Kidney (tissue), 14 donors: ENCODE measurements around the gene TACC2. TPM values are rescaled to one million over a fixed set of nuclear protein-coding genes. Genes with fewer than 3 reads are reported as not detected.

ENCODE experiments used
- DNase-seq, 5 donors: peaks; one replicate each; pipeline ENCODE4 v3.0.0-alpha.2; 2013 to 2020
- FAIRE-seq: peaks from 2 replicates; lab custom pipeline; 2012; peaks lifted over from hg19 to GRCh38; lab: Jason Lieb, UNC
- H3K27ac ChIP-seq, 2 donors: one replicate each; pipeline ENCODE4 v1.7.0; 2013; ENCODE audit warnings: low read depth in 2 of 2, low read length in 2 of 2, inconsistent platforms in 1 of 2
- H3K27me3 ChIP-seq: one replicate; pipeline ENCODE4 v1.7.1; 2013; ENCODE audit warnings: low read length, inconsistent platforms; ENCODE audit not compliant: control insufficient read depth, insufficient read depth
- H3K36me3 ChIP-seq, 3 donors: one replicate each; pipeline versions ENCODE4 v1.7.0 to v1.7.1; 2013; ENCODE audit warnings: low read length in 3 of 3, control low read depth in 1 of 3, inconsistent platforms in 1 of 3; ENCODE audit not compliant: insufficient read depth in 3 of 3, control insufficient read depth in 2 of 3
- H3K4me1 ChIP-seq, 3 donors: one replicate each; pipeline versions ENCODE4 v1.7.0 to v1.7.1; 2013; ENCODE audit warnings: low read length in 3 of 3, inconsistent platforms in 1 of 3, low read depth in 1 of 3; ENCODE audit not compliant: control insufficient read depth in 2 of 3, insufficient read depth in 2 of 3
- H3K4me3 ChIP-seq, 3 donors: one replicate each; pipeline versions ENCODE4 v1.7.0 to v1.8.1; 2013; ENCODE audit warnings: low read length in 3 of 3, control low read depth in 1 of 3, inconsistent platforms in 1 of 3
- H3K9ac ChIP-seq, 3 donors: one replicate each; pipeline versions ENCODE4 v1.7.0 to v1.7.1; 2013; ENCODE audit warnings: low read length in 3 of 3, control low read depth in 1 of 3, inconsistent platforms in 1 of 3
- H3K9me3 ChIP-seq, 3 donors: one replicate each; pipeline versions ENCODE4 v1.7.0 to v1.7.1; 2013; ENCODE audit warnings: low read length in 3 of 3, control low read depth in 1 of 3, inconsistent platforms in 1 of 3; ENCODE audit not compliant: control insufficient read depth in 2 of 3, insufficient read depth in 1 of 3
- CTCF ChIP-seq: IDR thresholded peaks from 3 replicates; pipeline ENCODE4 v1.5.1; 2012; ENCODE audit warnings: mild to moderate bottlenecking, moderate library complexity, borderline replicate concordance; ENCODE audit not compliant: insufficient read depth; ENCODE audit errors: extremely low read depth
- intact Hi-C: fragments of 100-400 bp; cut with DNase I; formaldehyde crosslinking; loops from one replicate; pipeline ENCODE4 v1.11.1; 2022
- polyA plus RNA-seq: library from polyadenylated mRNA; stranded (reverse); fragments of 350-450 nt; fragmentation: Illumina TruSeq; extraction: RNeasy Lipid Tissue Mini Kit (QIAGEN cat#74804); gene quantifications from one replicate; pipeline ENCODE4 v1.2.3, GENCODE V29; 2014; ENCODE audit warnings: low read depth, low replicate concordance; ENCODE audit not compliant: insufficient read depth
- total RNA-seq: library from RNA; stranded (reverse); fragmentation: NEBNext Ultra II Directional; extraction: Animal tissue kit (Norgen Biotek cat#: 25700); gene quantifications from one replicate; pipeline ENCODE4 v1.2.1, GENCODE V29; 2021
- donor health status: control.
- donor health status: control.
- donor health status: control.
- donor health status: control.
- donor health status: control.
- donor health status: DM: yes; HTN: yes; CAD: no.
- donor health status: Normal renal cell carcinoma (clear cell type).

The TACC2 gene
- total and polyA plus RNA-seq, 2 donors from 2014 or later, result 36.4 to 81.0 TPM

DNA sequence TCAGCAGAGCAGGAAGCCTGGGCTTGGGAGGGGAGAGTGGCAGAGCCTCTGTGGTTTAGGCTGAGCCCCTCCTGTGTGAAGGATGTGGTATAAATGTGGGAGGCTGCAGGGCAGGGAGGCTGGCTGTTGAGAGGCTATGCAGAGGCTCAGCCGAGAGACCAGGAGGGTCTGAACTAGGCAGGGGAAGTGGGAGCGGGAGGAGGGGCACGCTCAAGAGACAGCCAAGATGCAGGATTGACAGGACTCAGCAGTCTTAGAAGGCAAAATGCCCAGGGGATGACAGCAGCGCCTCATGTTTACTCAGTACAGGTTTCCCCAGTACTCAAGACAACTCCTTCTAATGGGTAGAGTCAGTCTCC lies 306.5 kb downstream of the TACC2 start:
- Histone ChIP-seq H3K9me3 (no peaks in the 10 kb centered on the region), H3K4me1 (no peaks in the 10 kb centered on the region), H3K27me3 (no peaks in the 10 kb centered on the region), H3K36me3 (no peaks in the 10 kb centered on the region), H3K27ac (no peak overlapping the region), H3K9ac (no peak overlapping the region), H3K4me3 (no peak overlapping the region)
- no peak for TF ChIP-seq CTCF
- FAIRE-seq, result no peak
- DNase-seq, result no peak
- intact Hi-C loops, result loop anchor here (5.0 to 10.0 kb wide), 2 partner anchors 149 to 272 kb away; no protein-coding TSS in a partner anchor

DNA sequence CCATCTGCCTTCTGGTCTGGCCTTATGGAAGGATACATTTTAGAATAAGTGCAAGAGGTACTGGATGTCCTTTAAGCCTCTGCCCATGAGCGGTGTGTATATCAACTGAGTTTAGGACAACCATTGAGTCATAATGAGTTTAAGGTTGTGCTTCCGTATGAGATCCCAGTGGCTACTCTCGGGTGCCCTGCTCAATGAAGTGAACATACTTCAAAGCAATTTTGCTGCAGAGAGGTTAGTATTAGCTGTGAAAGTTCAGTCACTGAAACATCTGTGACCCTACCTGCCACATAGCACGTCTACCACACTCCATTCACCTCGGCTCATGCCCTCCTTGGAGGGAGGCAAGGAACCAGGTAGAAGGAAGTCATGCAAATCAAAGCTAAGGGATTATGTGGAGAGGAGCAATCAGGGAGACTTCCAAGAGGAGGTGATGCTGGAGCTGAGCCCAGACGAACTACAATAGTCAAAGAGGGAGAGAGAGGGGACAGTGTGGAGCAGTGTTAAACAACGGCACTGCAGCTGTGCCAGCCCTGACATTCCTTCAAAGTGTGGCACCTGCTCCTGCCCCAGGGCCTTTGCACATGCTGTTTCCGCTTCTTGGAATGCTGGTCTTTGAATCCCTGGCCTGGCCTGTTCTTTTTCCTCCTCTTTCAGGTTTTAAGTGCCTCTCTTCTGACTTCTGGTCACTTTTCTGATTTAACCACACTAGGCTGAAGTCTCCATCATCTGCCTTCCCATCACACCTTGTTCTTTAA lies 307.6 kb downstream of the TACC2 start:
- no peak for TF ChIP-seq CTCF
- no peaks in the 10 kb centered on the region for H3K27me3 ChIP-seq
- intact Hi-C loops, result loop anchor here (5.0 to 10.0 kb wide), 2 partner anchors 148 to 271 kb away; no protein-coding TSS in a partner anchor
- no peaks in the 10 kb centered on the region for H3K36me3 ChIP-seq
- FAIRE-seq, result no peak
- H3K9ac ChIP-seq, result no peak overlapping the region
- H3K4me3 ChIP-seq, result no peak overlapping the region
- H3K4me1 ChIP-seq, result no peaks in the 10 kb centered on the region
- no peak overlapping the region for H3K27ac ChIP-seq
- no peaks in the 10 kb centered on the region for H3K9me3 ChIP-seq
- no peak for DNase-seq

DNA sequence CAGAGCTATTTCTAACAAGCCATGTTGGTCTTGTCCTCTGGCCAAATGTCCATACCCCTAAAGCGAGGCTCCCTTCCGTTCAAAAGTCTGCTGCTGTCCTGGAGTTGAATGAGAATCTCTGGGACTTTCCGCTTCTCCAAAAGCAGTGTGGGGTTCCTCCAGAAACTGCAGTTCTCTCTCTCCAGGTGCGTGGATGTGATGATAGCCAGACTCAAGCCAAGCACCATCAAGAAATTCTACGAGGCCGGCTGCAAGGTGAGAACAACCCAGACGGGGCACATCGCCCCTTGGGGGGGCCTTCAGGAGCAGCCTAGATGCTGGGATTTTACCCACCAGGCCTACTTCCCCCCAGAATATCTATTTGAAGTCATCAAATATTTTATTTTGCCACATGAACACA lies 308.6 kb downstream of the TACC2 start:
- FAIRE-seq (no peak), DNase-seq (no peak)
- Histone ChIP-seq H3K27me3 (no peaks in the 10 kb centered on the region), H3K4me3 (no peak overlapping the region), H3K4me1 (no peaks in the 10 kb centered on the region), H3K9ac (no peak overlapping the region), H3K36me3 (no peaks in the 10 kb centered on the region), H3K9me3 (no peaks in the 10 kb centered on the region), H3K27ac (no peak overlapping the region)
- intact Hi-C loops, result loop anchor here (5.0 to 10.0 kb wide), 2 partner anchors 147 to 270 kb away; no protein-coding TSS in a partner anchor
- TF ChIP-seq CTCF, result no peak
